ENCODE measurements around the gene SNRNP25.
"Not testable (repeated sequence)": the region's sequence is repeated elsewhere in the genome, so short reads cannot be mapped to it uniquely, and the experiment has no call there.

Gene SNRNP25

GRCh38 chr16:42069-42457 lies 11.6 kb upstream of the SNRNP25 start:
- DNase-seq = no peak

- no peak for DNase-seq
Observed at GRCh38 chr16:42691-43090, 10.9 kb upstream of the SNRNP25 start.

- DNase-seq = no peak
Observed at GRCh38 chr16:43294-43693, 10.3 kb upstream of the SNRNP25 start.

GRCh38 chr16:44655-45054 lies 9.0 kb upstream of the SNRNP25 start:
- DNase-seq = no peak

GRCh38 chr16:45454-45853 lies 8.2 kb upstream of the SNRNP25 start:
- no peak for DNase-seq

- DNase-seq = not testable (repeated sequence)
Observed at GRCh38 chr16:46510-46909, 7.1 kb upstream of the SNRNP25 start.

- DNase-seq = no peak
Observed at GRCh38 chr16:47234-47633, 6.4 kb upstream of the SNRNP25 start.

GRCh38 chr16:50769-51591 lies 2.6 kb upstream of the SNRNP25 start:
- DNase-seq = no peak

GRCh38 chr16:54237-54581 lies 581 bp downstream of the SNRNP25 start:
- DNase-seq = no peak

- DNase-seq = no peak
Observed at GRCh38 chr16:55571-56136, 2.0 kb downstream of the SNRNP25 start.

- no peak for DNase-seq
Observed at GRCh38 chr16:56231-56927, 2.8 kb downstream of the SNRNP25 start.

- DNase-seq = no peak
Observed at GRCh38 chr16:57711-58110, 4.1 kb downstream of the SNRNP25 start.

- DNase-seq = no peak
Observed at GRCh38 chr16:58491-59439, 5.1 kb downstream of the SNRNP25 start.

GRCh38 chr16:59440-60059 lies 5.9 kb downstream of the SNRNP25 start:
- no peak for DNase-seq

GRCh38 chr16:60166-60565 lies 6.5 kb downstream of the SNRNP25 start:
- no peak for DNase-seq

- no peak for DNase-seq
Observed at GRCh38 chr16:60929-61878, 7.6 kb downstream of the SNRNP25 start.

GRCh38 chr16:61879-62281 lies 8.3 kb downstream of the SNRNP25 start:
- no peak for DNase-seq

- no peak for DNase-seq
Observed at GRCh38 chr16:62283-62967, 8.8 kb downstream of the SNRNP25 start.

- no peak for DNase-seq
Observed at GRCh38 chr16:62968-63391, 9.4 kb downstream of the SNRNP25 start.

- DNase-seq = no peak
Observed at GRCh38 chr16:63466-63865, 9.8 kb downstream of the SNRNP25 start.
